Fibroblast of lung (primary cell): Measurements from ENCODE around the gene RAB6A. TPM values are rescaled to one million over a fixed set of nuclear protein-coding genes. Genes with fewer than 3 reads are reported as not detected.

ENCODE experiments used
- DNase-seq, 2 donors: peaks; one replicate each; pipeline versions ENCODE4 v3.0.0 to v3.0.0-alpha.2; 2010; ENCODE audit warnings: low read depth in 2 of 2
- H2AFZ ChIP-seq: 2 replicates; pipeline ENCODE4 v1.5.1; 2012; ENCODE audit warnings: low read length, control low read depth, inconsistent platforms
- H3K27ac ChIP-seq: 2 replicates; pipeline ENCODE4 v1.5.1; 2011; ENCODE audit warnings: low read length, control low read depth; ENCODE audit not compliant: insufficient read depth
- H3K27me3 ChIP-seq: 2 replicates; pipeline ENCODE4 v1.5.1; 2011; ENCODE audit warnings: mild to moderate bottlenecking, low read length; ENCODE audit not compliant: control insufficient read depth, insufficient read depth
- H3K36me3 ChIP-seq: 2 replicates; pipeline ENCODE4 v1.5.1; 2011; ENCODE audit warnings: low read length; ENCODE audit not compliant: control insufficient read depth, insufficient read depth
- H3K4me1 ChIP-seq: 2 replicates; pipeline ENCODE4 v1.5.1; 2011; ENCODE audit warnings: low read length; ENCODE audit not compliant: control insufficient read depth, insufficient read depth; ENCODE audit errors: extremely low read depth
- H3K4me2 ChIP-seq: 2 replicates; pipeline ENCODE4 v1.5.1; 2011; ENCODE audit warnings: low read length, control low read depth; ENCODE audit not compliant: insufficient read depth; ENCODE audit errors: extremely low read depth
- H3K4me3 ChIP-seq, 4 experiments: fragments of 200-600 bp in 1 of 4; sonication (generic) in 1 of 4; replicated peaks in 1 of 4; 2 replicates each; pipeline ENCODE4 v1.5.1; 2011 to 2016; ENCODE audit warnings: low read length in 4 of 4, low read depth in 3 of 4, mild to moderate bottlenecking in 3 of 4, control low read depth in 2 of 4, inconsistent platforms in 1 of 4, mixed read lengths in 1 of 4; ENCODE audit not compliant: insufficient read depth in 1 of 4; ENCODE audit errors: control extremely low read depth in 1 of 4
- H3K79me2 ChIP-seq: 2 replicates; pipeline ENCODE4 v1.5.1; 2012; ENCODE audit warnings: mild to moderate bottlenecking, low read length, inconsistent platforms; ENCODE audit not compliant: control insufficient read depth, insufficient read depth
- H3K9ac ChIP-seq: 2 replicates; pipeline ENCODE4 v1.5.1; 2011; ENCODE audit warnings: mild to moderate bottlenecking, low read length, control low read depth; ENCODE audit not compliant: insufficient read depth
- H3K9me3 ChIP-seq: 2 replicates; pipeline ENCODE4 v1.5.1; 2012; ENCODE audit warnings: low read depth, low read length; ENCODE audit not compliant: control insufficient read depth, insufficient read depth
- H4K20me1 ChIP-seq: 2 replicates; pipeline ENCODE4 v1.5.1; 2011; ENCODE audit warnings: low read length; ENCODE audit not compliant: control insufficient read depth, insufficient read depth; ENCODE audit errors: extremely low read depth
- CTCF ChIP-seq, 2 donors: IDR thresholded peaks in 1 of 2; conservative IDR thresholded peaks in 1 of 2; 1 replicate in 1 of 2; 2 replicates in 1 of 2; pipeline ENCODE4 v1.5.1; 2011 to 2012; ENCODE audit warnings: low read length in 2 of 2, control low read depth in 1 of 2, inconsistent platforms in 1 of 2, low read depth in 1 of 2, mild to moderate bottlenecking in 1 of 2
- EZH2 ChIP-seq: IDR thresholded peaks from 2 replicates; pipeline ENCODE4 v1.5.1; 2012; ENCODE audit warnings: low read length, control low read depth, mild to moderate bottlenecking; ENCODE audit errors: missing control alignments
- polyA plus RNA-seq, 2 donors: library from polyadenylated mRNA; depleted of rRNA in 1 of 2; stranded (reverse) in 1 of 2; unstranded in 1 of 2; fragments of >200 nt; gene quantifications; 2 replicates each; pipeline ENCODE4 v1.2.1, GENCODE V29; 2011 to 2012; ENCODE audit warnings: missing spikeins in 1 of 2
- total RNA-seq: library from RNA; depleted of rRNA; stranded (reverse); fragments of >200 nt; gene quantifications from 2 replicates; pipeline ENCODE4 v1.2.1, GENCODE V29; 2014

Gene RAB6A
- total and polyA plus RNA-seq, 2 donors (not counting 1 experiment from before 2014, with no cell fraction given): 103 to 255 TPM

DNA sequence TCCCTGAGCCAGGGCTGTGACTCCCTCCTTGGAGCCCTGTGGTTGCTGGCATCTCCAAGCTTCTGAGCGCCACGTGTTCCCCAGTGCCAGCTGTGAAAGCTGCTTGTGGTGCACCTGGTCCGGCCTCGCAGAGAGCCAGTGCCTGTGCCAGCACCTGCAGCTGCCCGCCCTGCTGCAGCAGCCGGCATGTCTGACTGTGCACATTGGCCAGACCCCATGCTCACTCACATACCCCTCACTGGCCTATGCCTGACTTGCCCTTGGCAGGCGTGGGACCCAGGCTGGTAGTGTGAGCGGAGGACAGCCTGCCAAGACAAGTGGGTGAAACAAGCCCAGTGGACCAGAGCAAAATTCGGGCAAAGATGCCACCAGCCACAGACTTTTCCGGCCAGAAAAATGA, 36.6 kb upstream of the RAB6A start:
- Histone ChIP-seq H2AFZ (no peak overlapping the region), H3K4me1 (no peaks in the 10 kb centered on the region), H3K79me2 (no peaks in the 10 kb centered on the region), H3K27me3 (no peaks in the 10 kb centered on the region), H3K9ac (no peak overlapping the region), H4K20me1 (no peaks in the 10 kb centered on the region), H3K36me3 (no peaks in the 10 kb centered on the region), H3K4me3 (no peak overlapping the region), H3K27ac (no peak overlapping the region), H3K4me2 (no peak overlapping the region), H3K9me3 (no peaks in the 10 kb centered on the region)
- DNase-seq: no peak
- TF ChIP-seq CTCF (conservative IDR thresholded peaks at IDR 0.05 in 1 of 2, IDR thresholded peaks at IDR 0.05 in 1 of 2; ENCODE audit: low read depth in 1 of 2, low read length in 2 of 2) (no peak), EZH2 (no peak)

DNA sequence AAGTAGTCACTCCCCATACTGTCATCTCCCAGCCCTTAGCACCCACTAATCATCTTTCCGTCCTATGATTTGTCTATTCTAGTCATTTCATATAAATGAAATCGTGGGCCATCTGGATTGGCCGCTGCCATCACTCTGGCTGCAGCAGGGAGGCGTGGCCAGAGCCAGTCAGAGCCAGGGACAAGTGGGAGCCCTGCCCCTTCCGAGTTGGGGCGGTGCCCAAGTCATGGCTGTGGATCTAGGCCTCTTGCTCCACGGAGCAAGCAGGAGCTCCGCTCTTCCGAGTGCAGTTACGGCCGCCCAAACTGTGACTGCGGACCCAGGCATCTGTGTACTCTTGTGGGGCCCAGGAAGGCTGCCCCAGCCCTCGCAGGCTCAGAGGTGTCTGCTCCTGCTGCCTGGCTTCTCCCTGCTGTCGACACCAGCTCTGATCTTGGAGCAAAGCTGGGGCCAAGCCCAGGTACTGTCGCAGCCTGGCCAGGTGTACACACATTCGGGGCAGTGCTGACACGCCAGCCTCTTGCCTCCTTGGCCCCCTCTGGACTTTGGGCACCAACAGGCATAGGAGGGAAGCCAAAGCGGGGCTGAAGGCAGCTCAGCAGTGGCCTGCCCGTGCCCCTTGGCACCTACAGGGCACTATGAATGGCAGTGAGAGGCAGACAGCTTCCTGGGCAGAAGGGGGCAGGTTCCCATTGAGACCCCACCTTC, 35.2 kb upstream of the RAB6A start:
- H3K9ac ChIP-seq: no peak overlapping the region
- no peak for DNase-seq
- no peaks in the 10 kb centered on the region for H4K20me1 ChIP-seq
- TF ChIP-seq CTCF (conservative IDR thresholded peaks at IDR 0.05 in 1 of 2, IDR thresholded peaks at IDR 0.05 in 1 of 2; ENCODE audit: low read depth in 1 of 2, low read length in 2 of 2) (no peak), EZH2 (no peak)
- H2AFZ ChIP-seq: no peak overlapping the region
- H3K9me3 ChIP-seq: no peaks in the 10 kb centered on the region
- H3K4me2 ChIP-seq: no peak overlapping the region
- H3K79me2 ChIP-seq: no peaks in the 10 kb centered on the region
- H3K27ac ChIP-seq: no peak overlapping the region
- H3K4me1 ChIP-seq: no peaks in the 10 kb centered on the region
- H3K36me3 ChIP-seq: no peaks in the 10 kb centered on the region
- H3K4me3 ChIP-seq: no peak overlapping the region
- H3K27me3 ChIP-seq: no peaks in the 10 kb centered on the region

DNA sequence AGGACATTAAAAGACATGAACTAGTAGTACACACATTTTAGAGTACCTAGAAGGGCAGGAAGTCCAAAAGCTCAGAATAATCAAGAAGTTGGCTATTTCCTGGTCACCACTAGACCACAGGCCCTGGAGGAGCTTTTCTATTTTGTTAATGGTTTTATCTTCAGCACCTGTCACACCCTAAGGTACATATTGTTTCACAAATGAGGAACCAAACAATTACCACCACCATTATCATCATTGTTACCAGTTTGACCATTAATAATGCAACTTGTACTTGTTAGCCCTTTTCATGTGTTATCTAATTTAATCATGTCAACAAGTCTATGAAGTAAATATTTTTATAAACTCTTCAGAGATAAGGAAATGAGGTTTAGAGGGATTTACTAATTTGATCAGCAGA, 31.7 kb upstream of the RAB6A start:
- H3K4me2 ChIP-seq: no peak overlapping the region
- no peaks in the 10 kb centered on the region for H4K20me1 ChIP-seq
- no peaks in the 10 kb centered on the region for H3K36me3 ChIP-seq
- no peak for DNase-seq
- H3K27ac ChIP-seq: no peak overlapping the region
- no peak overlapping the region for H3K4me3 ChIP-seq
- no peaks in the 10 kb centered on the region for H3K9me3 ChIP-seq
- no peaks in the 10 kb centered on the region for H3K27me3 ChIP-seq
- no peak overlapping the region for H2AFZ ChIP-seq
- H3K79me2 ChIP-seq: no peaks in the 10 kb centered on the region
- TF ChIP-seq CTCF (conservative IDR thresholded peaks at IDR 0.05 in 1 of 2, IDR thresholded peaks at IDR 0.05 in 1 of 2; ENCODE audit: low read depth in 1 of 2, low read length in 2 of 2) (no peak), EZH2 (no peak)
- H3K4me1 ChIP-seq: no peaks in the 10 kb centered on the region
- no peak overlapping the region for H3K9ac ChIP-seq
